ENCODE data around the gene IL1RAPL2. TPM values are rescaled to one million over a fixed set of nuclear protein-coding genes. Genes with fewer than 3 reads are reported as not detected.

IL1RAPL2 gene
- total RNA-seq, 1 donor from 2014 or later = not detected

GRCh38 chrX:104742355-104742754, 176.4 kb downstream of the IL1RAPL2 start:
- no peak overlapping the region for H3K4me3 ChIP-seq
- intact Hi-C loops (cut with micrococcal nuclease) = no loop called here
- H3K36me3 ChIP-seq = no peaks in the 10 kb centered on the region
- DNase-seq = no peak
- no peaks in the 10 kb centered on the region for H3K4me1 ChIP-seq
- H3K27ac ChIP-seq (replicated peaks) = no peak overlapping the region
- no peak for TF ChIP-seq CTCF (IDR thresholded peaks at IDR 0.05; ENCODE audit: borderline replicate concordance)
- no peaks in the 10 kb centered on the region for H3K9me3 ChIP-seq (replicated peaks)
- H3K27me3 ChIP-seq (ENCODE audit: low read depth) = no peaks in the 10 kb centered on the region

- intact Hi-C loops (cut with micrococcal nuclease) = no loop called here
- Histone ChIP-seq H3K9me3 (replicated peaks) (no peaks in the 10 kb centered on the region), H3K4me1 (no peaks in the 10 kb centered on the region), H3K27me3 (ENCODE audit: low read depth) (no peaks in the 10 kb centered on the region), H3K36me3 (no peaks in the 10 kb centered on the region), H3K27ac (replicated peaks) (no peak overlapping the region), H3K4me3 (no peak overlapping the region)
- no peak for TF ChIP-seq CTCF (IDR thresholded peaks at IDR 0.05; ENCODE audit: borderline replicate concordance)
- DNase-seq = no peak
Measured at GRCh38 chrX:104745152-104745551, 179.2 kb downstream of the IL1RAPL2 start.

GRCh38 chrX:104749951-104750610, 184.1 kb downstream of the IL1RAPL2 start:
- Histone ChIP-seq H3K27me3 (ENCODE audit: low read depth) (no peaks in the 10 kb centered on the region), H3K36me3 (no peaks in the 10 kb centered on the region), H3K4me3 (no peak overlapping the region), H3K4me1 (no peaks in the 10 kb centered on the region), H3K27ac (replicated peaks) (no peak overlapping the region), H3K9me3 (replicated peaks) (no peaks in the 10 kb centered on the region)
- no peak for DNase-seq
- intact Hi-C loops (cut with micrococcal nuclease) = no loop called here
- TF ChIP-seq CTCF (IDR thresholded peaks at IDR 0.05; ENCODE audit: borderline replicate concordance) = no peak

- no peak for TF ChIP-seq CTCF (IDR thresholded peaks at IDR 0.05; ENCODE audit: borderline replicate concordance)
- no peaks in the 10 kb centered on the region for H3K36me3 ChIP-seq
- DNase-seq = no peak
Measured at GRCh38 chrX:104762641-104763040, 196.6 kb downstream of the IL1RAPL2 start.

GRCh38 chrX:104789784-104790183, 223.8 kb downstream of the IL1RAPL2 start:
- no peaks in the 10 kb centered on the region for H3K4me1 ChIP-seq
- H3K9me3 ChIP-seq (replicated peaks) = no peaks in the 10 kb centered on the region
- intact Hi-C loops (cut with micrococcal nuclease) = no loop called here
- H3K4me3 ChIP-seq = no peak overlapping the region
- H3K36me3 ChIP-seq = no peaks in the 10 kb centered on the region
- DNase-seq = no peak
- no peak for TF ChIP-seq CTCF (IDR thresholded peaks at IDR 0.05; ENCODE audit: borderline replicate concordance)
- no peak overlapping the region for H3K27ac ChIP-seq (replicated peaks)
- no peaks in the 10 kb centered on the region for H3K27me3 ChIP-seq (ENCODE audit: low read depth)

More at GRCh38 chrX:104762641-104763040, 196.6 kb downstream of the IL1RAPL2 start:
- H3K27ac ChIP-seq (replicated peaks) = no peak overlapping the region
- H3K4me1 ChIP-seq = no peaks in the 10 kb centered on the region
- H3K4me3 ChIP-seq = no peak overlapping the region
- intact Hi-C loops (cut with micrococcal nuclease) = no loop called here
- H3K9me3 ChIP-seq (replicated peaks) = peaks cover 10% of the 10 kb centered on the region
- no peaks in the 10 kb centered on the region for H3K27me3 ChIP-seq (ENCODE audit: low read depth)

Measured in left ventricle myocardium inferior (tissue), 1 donor.